GM19452 (cell line): ENCODE results near the gene TMEM184B.

ENCODE experiments used
- ATAC-seq: cut with Tn5 transposase; IDR thresholded peaks from one replicate; pipeline ENCODE4 v1.9.1; 2021; ENCODE audit not compliant: unreplicated experiment

Gene TMEM184B

DNA sequence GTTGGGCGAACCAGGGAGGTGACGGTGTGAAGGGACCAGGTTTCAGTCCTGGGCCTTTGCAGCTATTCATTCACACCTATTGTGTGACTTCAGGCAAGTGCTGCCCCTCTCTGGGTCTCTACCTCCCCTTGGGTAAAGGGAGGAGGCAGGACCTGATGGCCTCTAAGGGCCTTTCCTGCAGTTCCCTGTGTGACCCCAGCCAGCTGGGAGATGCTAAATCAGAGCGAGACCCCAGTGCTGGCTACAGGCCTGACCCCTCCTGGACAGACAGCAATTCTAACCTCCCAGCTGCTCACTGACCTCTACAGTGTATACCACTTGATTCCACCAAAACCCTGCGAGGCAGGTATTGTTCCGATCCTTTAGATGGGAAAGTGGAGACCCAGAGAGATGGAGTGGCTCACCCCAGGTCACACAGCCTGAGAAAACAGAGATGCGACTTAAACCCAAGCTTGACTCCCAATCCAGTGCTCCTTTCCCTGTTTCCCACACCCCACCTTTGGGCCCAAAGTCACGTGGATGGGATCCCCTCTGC is 64.8 kb downstream of the TMEM184B start:
- ATAC-seq, result no peak

GRCh38 chr22:38205261-38206128 is 67.3 kb downstream of the TMEM184B start:
- no peak for ATAC-seq

- no peak for ATAC-seq
Measured at GRCh38 chr22:38204784-38205183, 68.0 kb downstream of the TMEM184B start.

DNA sequence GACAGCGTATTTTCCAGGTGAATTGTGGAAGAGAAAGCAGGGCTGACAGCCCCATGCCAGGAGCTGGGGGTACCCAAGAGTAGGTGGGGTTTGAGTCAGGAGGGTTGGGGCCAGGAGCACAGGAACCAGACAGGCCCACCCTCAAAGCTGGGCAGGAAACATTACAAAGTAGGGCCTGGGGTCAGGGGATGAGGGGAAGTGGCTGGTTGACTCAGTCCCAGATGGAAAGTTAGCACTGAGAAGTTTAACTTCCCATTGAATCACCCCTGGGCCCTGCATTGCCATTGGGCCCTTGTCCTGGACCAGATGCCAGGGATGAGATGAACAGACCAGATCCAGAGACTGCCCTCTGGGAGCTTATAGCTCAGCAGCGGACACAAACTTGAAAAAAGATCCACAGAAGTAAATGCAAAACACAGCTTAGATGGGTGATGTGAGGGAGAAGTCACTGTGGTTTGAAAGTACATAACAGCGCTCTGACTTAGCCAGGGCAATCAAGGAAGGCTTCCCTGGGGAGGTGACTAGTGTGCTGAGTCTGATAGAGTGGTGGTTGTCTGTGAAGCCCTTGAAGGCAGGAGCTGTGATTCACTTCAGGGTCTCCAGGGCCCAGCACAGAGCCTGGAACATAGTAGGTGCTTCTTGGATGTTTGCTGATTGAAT is 68.8 kb downstream of the TMEM184B start:
- no peak for ATAC-seq

DNA sequence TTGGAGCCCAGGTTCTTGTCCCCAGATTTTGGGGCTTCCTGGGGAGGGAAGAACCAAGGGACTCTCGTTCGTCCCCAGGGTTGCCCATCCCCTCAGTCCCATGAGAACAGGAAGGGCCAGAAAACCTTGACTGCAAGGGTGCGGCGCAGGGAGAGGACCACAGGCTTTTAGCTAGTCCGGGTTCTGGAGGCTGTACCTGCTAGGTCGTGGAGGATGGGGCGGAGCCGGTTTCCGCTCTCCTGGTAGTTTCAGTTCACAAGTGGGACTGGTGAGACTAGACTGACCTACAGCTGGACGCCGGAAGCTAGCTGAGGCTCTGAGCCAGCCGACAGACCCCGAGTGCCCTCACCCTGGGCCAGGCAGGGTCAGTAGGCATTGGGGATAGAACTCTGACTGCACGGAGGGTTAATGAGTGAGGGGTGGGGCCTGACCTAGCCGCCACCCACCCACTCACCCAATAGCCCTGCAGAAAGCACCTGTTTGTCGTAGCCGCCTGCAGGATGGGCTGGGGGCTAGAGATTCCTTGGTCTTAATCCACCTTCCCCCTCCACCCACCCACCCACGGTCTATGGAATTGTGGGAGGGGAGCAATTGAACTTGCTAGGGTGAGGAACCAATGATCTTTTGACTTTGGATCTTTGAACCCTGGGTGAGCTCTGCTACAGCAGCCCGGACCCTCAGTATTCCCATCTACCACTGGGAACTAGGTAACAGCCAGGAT is 69.6 kb downstream of the TMEM184B start:
- ATAC-seq, result no peak

GRCh38 chr22:38202437-38203089 is 70.2 kb downstream of the TMEM184B start:
- ATAC-seq, result peak; percentile 15

DNA sequence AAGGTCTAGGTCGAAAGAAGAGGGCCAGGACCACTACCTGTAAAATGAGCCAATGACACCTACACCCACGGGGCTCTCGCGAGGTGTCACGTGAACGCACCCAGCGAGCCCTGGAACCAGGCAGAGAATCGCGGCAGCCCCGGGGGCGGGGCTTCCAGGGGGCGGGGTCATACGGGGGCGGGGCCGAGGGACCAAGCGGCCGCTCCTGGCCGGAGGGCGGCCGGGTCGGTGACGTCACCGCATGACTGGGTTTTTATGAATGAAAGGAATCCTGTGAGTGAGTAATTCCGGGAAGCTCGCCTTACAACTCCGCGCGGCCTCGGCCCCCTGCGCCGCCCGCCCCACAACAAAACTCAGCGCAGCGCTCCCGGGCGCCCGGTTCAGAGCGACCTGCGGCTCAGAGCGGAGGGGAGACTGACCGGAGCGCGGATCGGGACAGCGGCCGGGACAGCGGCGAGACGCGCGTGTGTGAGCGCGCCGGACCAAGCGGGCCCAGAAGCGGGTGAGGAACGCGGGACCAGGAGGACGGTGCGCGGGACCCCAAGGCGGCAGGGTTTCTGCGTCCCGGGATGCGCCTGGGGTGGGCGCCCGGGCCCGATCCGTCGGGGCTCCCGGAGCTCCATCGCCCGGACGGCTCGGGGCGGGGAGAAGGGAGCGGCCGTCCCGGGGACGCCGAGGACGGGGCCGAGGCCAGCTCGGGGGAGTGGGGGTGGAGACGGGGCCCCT is 70.9 kb downstream of the TMEM184B start, which contains the start of gene MAFF:
TSS of gene MAFF (plus strand) at position 284 of the 726 bp plus-strand sequence. CDS start 11,860 bp downstream, outside the sequence.
- peak; percentile 55 for ATAC-seq

DNA sequence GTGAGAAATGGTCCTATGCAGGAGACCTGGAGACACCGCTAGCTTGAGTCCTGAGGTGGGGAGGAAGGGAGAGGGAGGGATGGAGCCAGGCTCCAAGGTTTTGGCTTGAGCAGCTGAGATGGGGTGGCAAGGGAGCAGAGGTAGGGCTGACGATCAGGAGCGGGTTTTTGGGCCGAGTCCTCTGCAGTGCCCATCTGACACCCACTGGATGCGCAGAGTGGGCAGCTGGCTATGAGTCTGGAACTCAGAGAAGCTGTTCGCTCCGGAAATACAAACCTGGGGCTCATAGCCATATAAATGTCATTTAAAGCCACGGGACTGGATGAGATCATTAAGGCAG is 71.5 kb downstream of the TMEM184B start:
- no peak for ATAC-seq

GRCh38 chr22:38199826-38200559 is 72.8 kb downstream of the TMEM184B start:
- ATAC-seq, result no peak

DNA sequence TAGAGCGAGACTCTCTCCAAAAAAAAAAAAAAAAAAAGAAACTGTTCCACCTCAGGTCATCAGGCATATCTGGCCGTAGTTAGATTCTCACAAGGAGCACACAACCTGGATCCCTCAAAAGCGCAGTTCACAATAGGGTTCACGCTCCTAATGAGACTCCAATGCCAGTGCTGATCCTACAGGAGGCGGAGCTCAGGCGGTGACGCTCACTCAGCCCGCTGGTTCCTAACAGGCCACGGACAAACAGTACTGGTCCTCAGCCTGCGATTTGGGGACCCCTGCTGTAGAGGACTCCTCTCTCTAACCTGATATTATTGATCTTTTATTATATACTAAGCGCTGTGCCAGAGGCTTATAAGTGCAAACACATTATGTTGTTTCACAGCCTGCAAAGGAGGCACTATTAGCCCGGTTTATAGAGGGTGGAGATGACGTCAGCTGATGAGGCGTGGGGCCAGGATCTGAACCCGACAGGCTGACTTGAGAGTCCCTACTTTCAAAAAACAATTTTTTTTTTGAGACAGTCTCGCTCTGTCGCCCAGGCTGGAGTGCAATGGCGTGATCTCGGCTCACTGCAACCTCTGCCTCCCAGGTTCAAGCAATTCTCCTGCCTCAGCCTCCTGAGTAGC is 75.9 kb downstream of the TMEM184B start:
- no peak for ATAC-seq

- ATAC-seq, result no peak
Measured at GRCh38 chr22:38193580-38193979, 79.2 kb downstream of the TMEM184B start.

GRCh38 chr22:38192475-38192863 is 80.3 kb downstream of the TMEM184B start:
- ATAC-seq, result no peak

DNA sequence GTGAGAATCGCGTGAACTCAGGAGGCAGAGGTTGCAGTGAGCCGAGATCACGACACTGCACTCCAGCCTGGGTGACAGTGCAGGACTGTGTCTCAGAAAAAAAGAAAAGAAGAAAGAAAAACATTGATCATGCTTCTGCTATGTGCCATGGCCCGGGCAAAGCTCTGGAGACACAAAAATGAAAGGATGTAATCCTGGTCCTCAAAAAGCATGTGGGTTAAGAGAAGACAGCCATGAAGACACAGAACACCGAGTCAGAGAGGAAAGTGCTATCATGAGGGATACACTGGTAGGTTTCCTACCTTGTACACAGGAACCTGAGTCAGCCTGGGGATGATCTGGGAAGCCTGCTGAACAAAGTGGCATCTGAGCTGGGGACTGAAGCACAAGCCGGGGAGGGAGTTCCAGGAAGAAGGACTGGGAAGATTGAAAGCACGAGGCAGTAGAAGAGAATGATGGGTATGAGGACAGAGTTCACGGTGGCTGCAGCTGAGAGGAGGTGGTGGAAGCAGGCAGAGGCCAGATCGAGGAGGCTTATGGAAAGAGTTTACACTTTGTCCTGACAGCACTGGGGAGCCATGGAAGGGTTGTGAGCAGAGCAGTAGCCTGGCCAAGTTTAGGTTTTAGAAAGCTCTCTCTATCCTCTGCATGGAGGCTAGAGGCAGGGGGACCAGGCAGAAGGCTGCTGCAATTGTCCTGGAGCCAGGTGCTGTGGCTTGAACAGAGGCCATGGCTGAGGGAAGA is 80.9 kb downstream of the TMEM184B start:
- ATAC-seq, result no peak

- no peak for ATAC-seq
Measured at GRCh38 chr22:38191055-38191454, 81.8 kb downstream of the TMEM184B start.

DNA sequence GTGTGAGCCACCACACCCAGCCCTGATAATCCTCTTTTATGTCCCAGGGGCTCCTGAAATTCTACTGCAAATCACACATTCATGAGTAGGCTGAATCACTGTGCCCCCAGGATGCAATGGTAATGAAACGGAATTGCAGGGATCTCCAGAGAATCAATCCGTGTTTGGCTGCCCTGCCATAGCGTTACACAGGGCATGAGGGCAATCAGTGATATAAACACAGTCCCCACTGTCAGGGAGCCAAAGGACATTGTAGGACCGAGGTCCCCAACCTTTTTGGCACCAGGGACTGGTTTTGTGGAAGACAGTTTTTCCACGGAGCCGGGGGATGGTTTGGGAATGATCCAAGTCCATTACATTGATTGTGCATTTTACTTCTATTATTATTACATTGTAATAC is 82.2 kb downstream of the TMEM184B start:
- no peak for ATAC-seq

DNA sequence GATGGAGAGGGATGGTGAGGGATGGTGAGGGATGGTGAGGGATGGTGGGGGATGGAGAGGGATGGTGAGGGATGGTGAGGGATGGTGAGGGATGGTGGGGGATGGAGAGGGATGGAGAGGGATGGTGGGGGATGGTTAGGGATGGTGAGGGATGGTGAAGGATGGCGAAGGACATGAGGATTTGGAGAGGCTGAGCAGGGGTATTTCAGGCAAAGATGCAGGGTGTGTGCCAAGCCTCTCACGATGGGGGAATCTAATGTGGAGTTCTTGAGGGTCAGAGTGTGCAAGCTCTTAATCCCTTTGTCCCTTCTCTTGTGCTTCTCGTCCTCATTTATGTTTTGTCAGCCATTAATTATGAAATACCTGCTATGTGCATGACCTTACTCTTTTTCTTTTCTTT is 83.7 kb downstream of the TMEM184B start:
- no peak for ATAC-seq

DNA sequence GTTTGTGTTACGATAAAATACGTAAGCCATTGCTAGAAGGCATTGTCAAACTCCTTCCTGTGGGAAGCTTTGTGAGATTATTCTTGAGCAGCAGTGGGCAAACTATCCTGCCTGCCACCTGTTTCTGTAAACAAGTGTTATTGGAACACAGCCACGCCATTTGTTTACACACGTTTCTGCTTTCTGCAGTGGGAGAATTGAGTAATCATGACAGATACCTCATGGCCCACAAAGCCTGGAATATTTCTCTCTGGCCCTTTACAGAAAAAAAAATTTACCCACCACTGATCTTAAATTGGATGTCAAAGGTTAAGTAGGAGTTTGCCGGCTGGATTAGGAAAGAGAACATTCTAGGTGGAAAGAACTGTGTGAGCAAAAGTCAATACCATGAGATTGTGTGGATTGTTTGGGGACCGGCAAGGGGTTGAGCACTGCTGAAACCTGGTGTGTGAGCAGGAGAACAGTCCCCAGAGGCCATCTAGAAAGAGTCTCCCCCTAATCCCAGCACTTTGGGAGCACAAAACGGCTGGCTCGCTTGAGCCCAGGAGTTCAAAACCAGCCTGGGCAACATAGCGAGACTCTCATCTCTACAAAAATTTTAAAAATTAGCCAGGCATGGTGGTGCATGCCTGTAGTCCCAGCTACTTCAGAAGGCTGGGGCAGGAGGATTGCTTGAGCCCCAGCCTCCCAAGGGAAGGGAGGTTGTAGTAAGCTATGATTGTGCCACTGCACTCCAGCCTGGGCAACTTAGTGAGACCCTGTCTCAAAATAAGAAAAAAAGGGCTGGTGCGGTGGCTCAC is 85.2 kb downstream of the TMEM184B start:
- ATAC-seq, result no peak

- ATAC-seq, result no peak
Measured at GRCh38 chr22:38186429-38186828, 86.4 kb downstream of the TMEM184B start.
